GM21619 (cell line): ENCODE results near the gene ABCC3.
"Not testable (repeated sequence)": the region's sequence is repeated elsewhere in the genome, so short reads cannot be mapped to it uniquely, and the experiment has no call there.

Experiments used
- ATAC-seq: cut with Tn5 transposase; IDR thresholded peaks from one replicate; pipeline ENCODE4 v1.9.1; 2021; ENCODE audit not compliant: unreplicated experiment

ABCC3 gene

DNA sequence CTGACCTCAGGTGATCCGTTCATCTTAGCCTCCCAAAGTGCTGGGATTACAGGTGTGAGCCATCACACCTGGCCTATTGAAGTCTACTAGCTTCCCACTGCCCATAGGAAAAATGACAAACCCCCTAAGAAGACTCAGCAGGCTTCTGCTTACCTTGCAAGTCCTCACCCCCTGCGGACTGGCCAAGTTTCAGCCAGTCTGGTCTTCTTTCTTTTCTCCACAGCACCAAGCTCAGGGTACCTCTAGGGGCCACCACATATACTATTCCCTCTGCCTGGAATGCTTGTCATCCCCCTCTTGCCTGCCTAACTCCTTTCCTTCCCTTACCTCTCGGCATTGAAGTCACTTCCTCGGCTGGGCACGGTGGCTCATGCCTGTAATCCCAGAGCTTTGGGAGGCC is 31.2 kb downstream of the ABCC3 start:
- no peak for ATAC-seq

DNA sequence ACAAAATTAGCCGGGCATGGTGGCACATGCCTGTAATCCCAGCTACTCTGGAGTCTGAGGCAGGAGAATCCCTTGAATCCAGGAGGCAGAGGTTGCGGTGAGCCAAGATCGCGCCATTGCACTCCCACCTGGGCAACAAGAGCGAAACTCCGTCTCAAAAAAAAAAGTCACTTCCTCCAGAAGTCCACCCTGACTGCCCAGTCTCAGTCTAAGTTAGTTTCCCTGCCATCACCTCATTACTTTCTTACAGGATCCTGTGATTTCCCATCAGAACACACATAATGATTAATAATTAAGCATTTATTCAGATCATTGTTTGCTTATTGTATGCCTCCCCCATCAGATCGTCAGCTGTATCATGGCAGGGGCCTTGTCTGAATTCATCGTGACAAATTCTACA is 31.6 kb downstream of the ABCC3 start:
- no peak for ATAC-seq

DNA sequence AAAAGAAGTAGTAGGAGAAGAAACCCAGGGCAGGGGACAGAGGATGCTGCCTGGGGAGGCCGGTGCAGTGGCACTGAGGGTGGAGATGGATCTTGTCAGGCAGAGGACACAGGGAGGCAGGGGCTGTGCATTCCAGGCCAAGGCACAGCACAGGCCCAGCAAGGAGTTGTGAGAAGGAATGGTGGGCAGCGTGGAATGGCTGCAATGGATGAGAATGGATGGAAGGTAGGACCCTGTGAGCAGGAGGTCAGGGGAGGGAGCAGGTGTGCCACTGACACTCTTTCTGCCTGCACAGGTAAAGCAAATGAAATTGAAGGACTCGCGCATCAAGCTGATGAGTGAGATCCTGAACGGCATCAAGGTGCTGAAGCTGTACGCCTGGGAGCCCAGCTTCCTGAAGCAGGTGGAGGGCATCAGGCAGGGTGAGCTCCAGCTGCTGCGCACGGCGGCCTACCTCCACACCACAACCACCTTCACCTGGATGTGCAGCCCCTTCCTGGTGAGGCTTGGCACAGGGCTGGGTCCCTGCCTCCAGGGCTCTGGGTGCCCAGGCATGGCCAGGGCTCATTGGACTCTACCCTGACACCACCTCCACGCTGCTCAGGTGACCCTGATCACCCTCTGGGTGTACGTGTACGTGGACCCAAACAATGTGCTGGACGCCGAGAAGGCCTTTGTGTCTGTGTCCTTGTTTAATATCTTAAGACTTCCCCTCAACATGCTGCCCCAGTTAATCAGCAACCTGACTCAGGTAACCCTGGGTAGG is 32.8 kb downstream of the ABCC3 start:
- ATAC-seq: no peak

DNA sequence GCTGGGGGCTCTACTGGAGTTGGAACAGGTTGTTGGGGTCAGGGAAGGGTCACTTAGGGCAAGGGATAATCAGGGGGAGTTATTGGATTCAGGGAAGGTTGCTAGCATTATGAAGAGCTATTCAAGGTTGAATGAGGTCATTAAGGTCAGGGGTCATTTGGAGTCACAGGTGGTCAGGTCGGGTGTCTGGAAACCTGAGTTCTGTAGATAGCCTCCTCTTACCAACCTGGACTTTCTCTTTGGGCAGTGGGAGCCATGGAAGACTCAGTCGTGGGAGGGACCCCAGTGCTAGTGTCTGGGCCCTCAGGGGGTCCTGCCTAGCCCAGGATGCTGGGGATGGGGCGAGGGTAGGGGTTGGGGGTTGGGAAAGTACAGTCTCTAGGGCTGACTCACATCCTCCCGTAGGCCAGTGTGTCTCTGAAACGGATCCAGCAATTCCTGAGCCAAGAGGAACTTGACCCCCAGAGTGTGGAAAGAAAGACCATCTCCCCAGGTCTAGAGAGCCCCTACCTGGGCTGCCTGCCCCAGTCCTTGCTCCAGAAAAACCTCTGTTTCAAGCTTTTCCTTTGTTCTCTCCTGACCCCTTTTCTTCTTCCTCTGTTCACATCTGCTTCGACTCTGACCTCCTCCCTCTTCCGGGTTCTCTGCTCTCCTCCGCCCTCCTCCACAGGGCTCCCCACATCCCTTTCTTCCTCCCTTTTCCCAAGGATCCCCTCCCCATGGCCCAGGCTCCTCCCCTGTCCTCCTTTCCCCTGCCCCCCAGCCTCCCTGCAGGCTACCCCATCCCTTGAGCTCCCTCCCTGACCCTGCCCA is 33.5 kb downstream of the ABCC3 start:
- no peak for ATAC-seq

DNA sequence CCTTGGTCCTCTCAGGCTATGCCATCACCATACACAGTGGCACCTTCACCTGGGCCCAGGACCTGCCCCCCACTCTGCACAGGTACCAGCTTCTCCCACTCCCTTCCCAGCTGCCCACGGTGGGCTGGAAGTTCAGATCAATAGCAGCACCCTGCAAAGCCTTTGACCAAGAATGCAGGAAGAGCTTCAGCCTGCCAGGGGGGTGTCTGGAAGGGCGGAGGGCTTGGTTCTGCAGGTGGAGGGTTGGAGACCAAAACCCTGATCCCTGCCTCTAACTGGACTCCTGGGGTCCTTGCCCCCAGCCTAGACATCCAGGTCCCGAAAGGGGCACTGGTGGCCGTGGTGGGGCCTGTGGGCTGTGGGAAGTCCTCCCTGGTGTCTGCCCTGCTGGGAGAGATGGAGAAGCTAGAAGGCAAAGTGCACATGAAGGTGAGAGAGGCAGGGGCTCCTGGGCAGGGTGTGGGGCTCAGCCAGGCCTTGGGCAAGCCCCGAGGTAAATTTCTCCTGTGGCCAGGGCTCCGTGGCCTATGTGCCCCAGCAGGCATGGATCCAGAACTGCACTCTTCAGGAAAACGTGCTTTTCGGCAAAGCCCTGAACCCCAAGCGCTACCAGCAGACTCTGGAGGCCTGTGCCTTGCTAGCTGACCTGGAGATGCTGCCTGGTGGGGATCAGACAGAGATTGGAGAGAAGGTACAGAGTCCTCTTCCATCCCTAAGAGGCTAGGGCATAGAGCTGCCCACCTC is 34.3 kb downstream of the ABCC3 start:
- ATAC-seq: no peak

DNA sequence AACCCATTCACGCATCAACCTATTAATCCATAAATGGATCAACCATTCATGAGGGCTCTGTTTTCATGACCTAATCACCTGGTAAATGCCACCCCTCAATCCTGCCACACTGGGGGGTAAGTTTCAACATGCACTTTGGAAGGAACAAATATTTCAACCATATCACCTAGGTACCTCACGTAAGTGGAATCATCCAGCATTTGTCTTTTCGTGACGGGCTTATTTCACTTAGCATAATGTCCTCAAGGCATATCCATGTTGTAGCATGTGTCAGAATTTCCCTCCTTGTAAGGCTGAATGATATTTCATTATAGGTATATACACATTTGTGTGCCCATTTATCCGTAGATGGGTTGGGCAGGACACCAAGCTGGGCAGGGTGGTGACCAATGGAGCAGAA is 37.4 kb downstream of the ABCC3 start:
- no peak for ATAC-seq

DNA sequence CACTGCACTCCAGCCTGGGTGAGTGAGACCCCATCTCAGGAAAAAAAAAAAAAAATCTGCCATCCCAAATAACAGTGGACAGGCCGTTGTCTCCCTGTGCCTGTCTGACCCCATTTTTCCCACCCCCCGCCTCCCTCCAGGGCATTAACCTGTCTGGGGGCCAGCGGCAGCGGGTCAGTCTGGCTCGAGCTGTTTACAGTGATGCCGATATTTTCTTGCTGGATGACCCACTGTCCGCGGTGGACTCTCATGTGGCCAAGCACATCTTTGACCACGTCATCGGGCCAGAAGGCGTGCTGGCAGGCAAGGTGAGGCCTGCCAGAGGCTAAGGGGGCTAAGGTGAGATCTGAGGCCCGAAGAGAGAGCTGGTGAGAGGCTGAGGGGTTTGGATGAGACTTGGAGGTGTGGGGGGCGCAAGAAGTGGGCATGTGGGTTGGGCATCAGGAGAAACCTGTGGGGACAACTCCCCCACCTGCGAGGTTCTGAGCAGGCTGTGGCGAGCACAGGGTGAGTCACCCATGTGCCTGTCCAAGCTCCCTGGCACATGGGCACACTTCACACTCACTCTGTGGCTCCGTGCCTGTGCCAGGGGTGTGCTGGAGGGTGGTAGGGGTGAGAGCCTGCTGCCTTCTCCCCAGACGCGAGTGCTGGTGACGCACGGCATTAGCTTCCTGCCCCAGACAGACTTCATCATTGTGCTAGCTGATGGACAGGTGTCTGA is 38.3 kb downstream of the ABCC3 start:
- ATAC-seq: no peak

DNA sequence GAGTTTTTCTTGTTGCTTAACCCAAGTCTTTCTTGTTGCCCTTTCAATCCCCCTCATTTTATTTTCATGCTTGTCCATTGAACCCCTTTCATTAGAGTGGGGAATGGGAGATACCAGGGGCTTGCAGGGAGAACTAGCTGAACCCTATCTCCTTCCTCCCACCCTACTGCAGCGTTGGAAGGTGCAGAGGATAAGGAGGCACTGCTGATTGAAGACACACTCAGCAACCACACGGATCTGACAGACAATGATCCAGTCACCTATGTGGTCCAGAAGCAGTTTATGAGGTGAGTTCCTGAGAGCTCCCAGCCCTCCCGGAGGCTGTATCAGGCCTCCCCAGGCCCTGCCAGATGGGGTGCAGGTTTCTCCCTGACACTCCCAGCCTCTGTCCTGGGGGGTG is 40.5 kb downstream of the ABCC3 start:
- ATAC-seq: no peak

DNA sequence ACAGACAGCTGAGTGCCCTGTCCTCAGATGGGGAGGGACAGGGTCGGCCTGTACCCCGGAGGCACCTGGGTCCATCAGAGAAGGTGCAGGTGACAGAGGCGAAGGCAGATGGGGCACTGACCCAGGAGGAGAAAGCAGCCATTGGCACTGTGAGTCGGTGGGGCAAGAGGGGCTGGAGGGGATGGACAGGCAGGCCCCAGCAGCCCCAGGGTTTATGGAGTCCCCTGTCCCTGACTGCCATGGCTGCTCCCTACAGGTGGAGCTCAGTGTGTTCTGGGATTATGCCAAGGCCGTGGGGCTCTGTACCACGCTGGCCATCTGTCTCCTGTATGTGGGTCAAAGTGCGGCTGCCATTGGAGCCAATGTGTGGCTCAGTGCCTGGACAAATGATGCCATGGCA is 40.9 kb downstream of the ABCC3 start:
- no peak for ATAC-seq

DNA sequence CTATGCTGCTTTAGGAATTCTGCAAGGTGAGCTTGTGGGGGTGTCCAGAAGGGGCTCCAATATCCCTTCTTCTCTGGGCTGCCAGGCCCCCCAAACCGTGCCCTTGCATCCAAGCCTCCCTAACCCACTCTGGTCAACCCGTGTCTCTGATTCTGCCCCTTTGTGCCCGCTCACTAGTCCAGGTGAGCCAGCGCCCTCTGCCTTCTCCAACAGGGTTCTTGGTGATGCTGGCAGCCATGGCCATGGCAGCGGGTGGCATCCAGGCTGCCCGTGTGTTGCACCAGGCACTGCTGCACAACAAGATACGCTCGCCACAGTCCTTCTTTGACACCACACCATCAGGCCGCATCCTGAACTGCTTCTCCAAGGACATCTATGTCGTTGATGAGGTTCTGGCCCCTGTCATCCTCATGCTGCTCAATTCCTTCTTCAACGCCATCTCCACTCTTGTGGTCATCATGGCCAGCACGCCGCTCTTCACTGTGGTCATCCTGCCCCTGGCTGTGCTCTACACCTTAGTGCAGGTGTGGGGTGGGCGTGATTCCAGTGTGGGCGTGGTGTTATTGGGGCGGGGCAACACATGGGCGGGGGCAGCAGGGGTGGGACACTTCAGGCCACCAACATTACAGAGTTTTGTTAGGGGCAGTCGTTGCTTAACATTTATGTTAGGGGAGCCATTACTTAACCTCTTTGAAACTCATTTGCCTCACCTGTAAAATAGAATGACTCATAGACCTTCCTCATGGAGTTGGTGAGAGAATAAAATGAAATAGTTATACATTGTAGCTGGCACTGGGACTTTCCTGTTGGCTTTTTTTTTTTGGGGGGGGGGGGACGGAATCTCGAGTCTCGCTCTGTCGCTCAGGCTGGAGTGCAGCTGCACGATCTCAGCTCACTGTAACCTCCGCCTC is 41.6 kb downstream of the ABCC3 start:
- no peak for ATAC-seq

DNA sequence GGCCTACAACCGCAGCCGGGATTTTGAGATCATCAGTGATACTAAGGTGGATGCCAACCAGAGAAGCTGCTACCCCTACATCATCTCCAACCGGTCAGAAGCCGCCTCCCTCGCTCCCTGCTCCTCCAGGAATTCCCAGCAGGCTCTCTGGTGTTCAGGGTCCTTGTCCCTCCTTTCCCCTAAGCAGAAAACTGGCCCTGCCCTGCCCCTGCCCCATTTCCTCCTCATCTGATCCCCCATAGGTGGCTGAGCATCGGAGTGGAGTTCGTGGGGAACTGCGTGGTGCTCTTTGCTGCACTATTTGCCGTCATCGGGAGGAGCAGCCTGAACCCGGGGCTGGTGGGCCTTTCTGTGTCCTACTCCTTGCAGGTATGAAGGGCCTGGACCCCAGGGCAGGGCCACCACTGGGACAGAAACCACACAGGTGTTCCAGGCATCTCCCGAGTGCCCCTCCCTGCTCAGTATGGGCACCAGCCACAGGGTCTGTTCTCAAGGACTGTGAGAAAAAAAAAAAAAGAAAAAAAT is 43.2 kb downstream of the ABCC3 start:
- no peak for ATAC-seq

DNA sequence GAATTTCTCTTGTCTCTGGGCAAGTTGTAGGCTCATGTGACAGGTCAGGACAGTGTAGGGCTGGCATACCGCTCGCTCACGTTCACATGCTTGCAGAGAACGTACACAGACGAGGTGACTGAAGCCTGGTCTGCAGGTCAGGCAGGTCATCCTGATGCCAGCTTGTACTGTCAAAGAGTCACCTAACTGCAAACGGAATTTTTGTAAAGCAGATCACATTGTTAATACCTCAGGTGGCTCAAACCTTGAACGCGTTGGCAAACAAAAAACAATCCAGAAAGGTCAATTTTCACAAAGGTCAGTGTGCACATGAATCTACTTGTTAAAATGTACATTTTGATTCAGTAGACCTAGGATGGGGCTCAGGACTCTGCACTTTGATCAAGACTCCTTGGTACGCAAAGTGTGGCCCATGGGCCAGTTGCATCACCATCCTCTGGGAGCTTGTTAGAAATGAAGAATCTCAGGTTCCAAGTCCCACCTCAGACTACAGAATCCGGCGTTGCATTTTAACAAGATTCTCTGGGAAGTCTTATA is 44.4 kb downstream of the ABCC3 start:
- ATAC-seq: no peak

DNA sequence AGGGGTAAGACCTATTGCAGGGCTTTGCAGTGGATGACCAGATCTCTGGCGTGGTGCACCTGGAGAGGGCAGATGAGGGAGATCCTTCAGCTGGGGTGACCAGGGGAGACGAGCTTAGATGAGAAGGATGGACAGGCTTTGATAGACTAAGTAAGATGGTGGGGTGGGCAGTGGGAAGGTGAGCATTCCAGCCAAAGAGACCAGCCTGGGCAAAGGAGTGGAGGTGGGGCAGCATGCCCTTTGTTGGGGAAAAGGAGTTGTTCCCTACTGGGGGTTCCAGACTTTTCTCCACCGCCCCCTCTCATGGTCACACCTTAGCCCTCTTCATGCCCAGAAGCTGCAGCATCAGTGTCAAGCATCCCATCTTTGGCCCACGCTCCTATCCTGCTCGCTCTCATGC is 45.4 kb downstream of the ABCC3 start:
- no peak for ATAC-seq

DNA sequence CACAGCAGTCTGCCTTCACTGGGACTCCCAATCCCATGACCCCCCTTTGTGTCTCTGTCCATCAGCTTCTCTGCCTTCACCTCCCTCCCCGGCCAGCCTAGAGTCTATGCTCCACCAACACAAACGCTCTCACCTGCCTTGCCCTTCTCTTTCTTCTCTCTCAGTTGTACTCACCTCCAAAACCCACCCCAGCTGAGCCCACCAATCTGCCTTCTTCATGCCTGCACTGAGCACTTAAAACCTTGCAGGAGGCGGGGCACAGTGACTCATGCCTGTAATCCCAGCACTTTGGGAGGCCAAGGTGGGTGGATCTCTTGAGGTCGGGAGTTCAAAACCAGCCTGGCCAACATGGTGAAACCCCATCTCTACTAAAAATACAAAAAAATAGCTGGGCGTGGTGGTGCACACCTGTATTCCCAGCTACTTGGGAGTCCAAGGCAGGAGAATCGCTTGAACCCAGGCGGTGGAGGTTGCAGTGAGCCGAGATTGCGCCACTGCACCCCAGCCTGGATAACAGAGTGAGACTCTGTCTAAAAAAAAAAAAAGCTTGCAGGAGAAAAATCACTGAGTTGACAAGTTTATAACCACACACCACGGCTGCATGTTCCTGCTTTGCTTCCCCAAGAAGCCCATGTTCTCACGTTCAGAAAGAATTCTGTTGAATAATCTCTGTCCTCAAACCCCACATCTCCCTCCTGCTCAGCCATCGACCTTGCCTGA is 46.0 kb downstream of the ABCC3 start:
- not testable (repeated sequence) for ATAC-seq

DNA sequence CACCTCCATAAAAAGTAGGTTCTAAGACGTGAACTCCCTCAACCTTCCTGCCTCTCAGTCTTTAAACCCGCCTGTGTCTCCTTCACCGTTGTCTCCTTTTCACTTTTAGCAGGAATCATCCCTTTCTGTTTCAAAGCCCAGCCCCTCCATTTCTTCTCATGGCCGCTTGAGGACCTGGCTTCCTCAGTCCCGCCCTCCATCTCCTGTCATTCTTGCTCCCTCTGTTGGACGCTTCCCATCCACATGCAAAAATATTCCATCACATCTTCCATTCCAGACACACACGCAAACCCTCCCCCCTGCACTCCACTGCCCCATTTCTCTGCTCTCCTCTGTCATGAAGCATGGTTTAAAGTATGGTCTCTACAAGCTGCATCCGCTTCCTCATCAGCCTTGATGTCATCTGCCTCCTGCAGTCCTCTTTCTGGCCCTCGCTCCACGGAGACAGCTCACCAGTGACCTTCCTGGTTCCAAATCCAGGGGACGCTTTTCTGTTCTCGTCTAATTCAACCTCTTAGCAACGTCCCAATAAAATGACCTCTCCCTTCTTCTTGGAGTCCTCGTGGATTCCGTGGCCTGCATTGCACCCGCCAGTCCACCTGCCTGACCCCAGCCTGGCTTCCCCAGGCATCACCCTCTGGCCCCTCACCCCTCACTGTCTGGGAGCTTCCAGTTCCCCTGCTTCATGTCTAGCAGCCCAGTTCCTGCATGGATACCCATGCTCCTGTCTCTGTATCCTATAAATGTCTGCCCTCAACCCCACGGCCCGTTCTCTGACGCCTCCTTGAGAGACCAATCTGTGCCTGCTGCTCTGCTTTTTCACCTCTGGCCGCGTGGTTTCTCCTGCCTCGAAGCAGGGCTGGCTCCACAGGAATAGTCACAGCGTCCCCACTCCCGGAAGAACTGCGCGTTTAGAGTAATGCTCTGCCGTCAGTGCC is 46.9 kb downstream of the ABCC3 start:
- no peak for ATAC-seq

DNA sequence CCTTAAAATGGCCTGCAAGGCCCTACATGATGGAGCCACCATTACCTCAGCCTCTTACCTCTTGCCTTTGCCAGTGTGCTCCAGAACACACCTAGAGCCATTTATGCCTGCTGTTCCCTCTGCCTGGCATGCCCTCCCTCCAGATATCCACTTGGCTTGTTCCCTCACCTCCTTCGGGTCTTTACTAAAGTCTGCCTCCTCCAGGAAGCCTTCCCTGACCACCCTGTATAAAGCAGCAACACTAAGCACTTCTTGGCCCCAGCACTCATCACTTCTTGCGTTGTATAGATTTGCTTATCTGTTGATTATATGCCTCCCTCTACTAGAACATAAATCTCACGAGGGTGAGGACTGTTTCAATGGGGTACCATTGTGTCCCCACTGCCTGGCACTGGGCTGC is 47.8 kb downstream of the ABCC3 start:
- no peak for ATAC-seq

DNA sequence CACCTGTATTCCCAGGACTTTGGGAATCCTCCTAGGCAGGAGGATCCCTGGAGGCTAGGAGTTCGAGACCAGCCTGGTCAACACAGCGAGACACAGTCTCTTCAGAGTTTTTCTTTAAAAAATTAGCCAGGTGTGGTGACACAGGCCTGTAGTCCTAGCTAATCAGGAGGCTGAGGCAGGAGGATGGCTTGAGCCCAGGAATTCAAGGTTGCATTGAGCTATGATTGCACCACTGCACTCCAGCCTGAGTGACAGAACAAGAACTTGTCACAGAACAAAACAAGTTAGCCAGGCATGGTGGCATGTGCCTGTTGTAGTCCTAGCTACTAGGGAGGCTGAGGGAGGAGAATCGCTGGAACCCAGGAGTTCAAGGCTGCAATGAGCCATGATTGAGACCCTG is 48.3 kb downstream of the ABCC3 start:
- no peak for ATAC-seq
